Neural crest cell (in vitro differentiated cells): Measurements from ENCODE around the gene TMEM120B. TPM values are rescaled to one million over a fixed set of nuclear protein-coding genes. Genes with fewer than 3 reads are reported as not detected.

Source experiments
- DNase-seq: peaks from one replicate; pipeline ENCODE4 v3.0.0; 2021; ENCODE audit warnings: low read depth, mixed read lengths, low spot score
- H3K27ac Mint-ChIP-seq: one replicate; pipeline ENCODE4 v1.8.0; 2021; ENCODE audit warnings: mild to moderate bottlenecking, mixed read lengths; ENCODE audit not compliant: unreplicated experiment
- H3K27me3 Mint-ChIP-seq: 2 replicates; pipeline ENCODE4 v1.8.0; 2021; ENCODE audit warnings: low read depth, mild to moderate bottlenecking, mixed read lengths
- H3K36me3 Mint-ChIP-seq: 2 replicates; pipeline ENCODE4 v1.8.0; 2021; ENCODE audit warnings: low read depth, mild to moderate bottlenecking, mixed read lengths
- H3K4me1 Mint-ChIP-seq: 2 replicates; pipeline ENCODE4 v1.8.0; 2021; ENCODE audit warnings: mixed read lengths
- H3K4me3 Mint-ChIP-seq: one replicate; pipeline ENCODE4 v1.8.0; 2021; ENCODE audit warnings: mild to moderate bottlenecking, mixed read lengths
- H3K9me3 Mint-ChIP-seq: 2 replicates; pipeline ENCODE4 v1.8.0; 2021; ENCODE audit warnings: mixed read lengths
- CTCF ChIP-seq: fragments of 200-600 bp; sonication (generic); conservative IDR thresholded peaks from 2 replicates; pipeline ENCODE4 v1.5.0; 2021; ENCODE audit warnings: antibody characterized with exemption, mild to moderate bottlenecking
- total RNA-seq: library from RNA; stranded (reverse); gene quantifications from 2 replicates; pipeline ENCODE4 v1.2.1, GENCODE V29; 2021

Gene TMEM120B
- total RNA-seq, 1 donor from 2014 or later, result 14.1 TPM

GRCh38 chr12:121817648-121818043 is 105.1 kb downstream of the TMEM120B start:
- Mint-ChIP-seq H3K9me3 (no peaks in the 10 kb centered on the region), H3K27ac (no peak overlapping the region), H3K4me1 (peaks cover 10% of the 10 kb centered on the region), H3K4me3 (no peak overlapping the region), H3K27me3 (no peaks in the 10 kb centered on the region), H3K36me3 (peaks cover 3% of the 10 kb centered on the region)
- DNase-seq, result no peak
- TF ChIP-seq CTCF, result no peak

- H3K9me3 Mint-ChIP-seq, result no peaks in the 10 kb centered on the region
- TF ChIP-seq CTCF, result no peak
- no peaks in the 10 kb centered on the region for H3K27me3 Mint-ChIP-seq
- H3K36me3 Mint-ChIP-seq, result peaks cover 3% of the 10 kb centered on the region
- DNase-seq, result no peak
- no peaks in the 10 kb centered on the region for H3K4me1 Mint-ChIP-seq
- H3K27ac Mint-ChIP-seq, result no peak overlapping the region
- H3K4me3 Mint-ChIP-seq, result no peak overlapping the region
Observed at GRCh38 chr12:121819212-121819949, 106.8 kb downstream of the TMEM120B start.

GRCh38 chr12:121820056-121820455 is 107.5 kb downstream of the TMEM120B start:
- peaks cover 3% of the 10 kb centered on the region for H3K36me3 Mint-ChIP-seq
- no peak overlapping the region for H3K4me3 Mint-ChIP-seq
- H3K9me3 Mint-ChIP-seq, result no peaks in the 10 kb centered on the region

GRCh38 chr12:121822393-121823100 is 110.0 kb downstream of the TMEM120B start:
- TF ChIP-seq CTCF, result no peak
- no peaks in the 10 kb centered on the region for H3K27me3 Mint-ChIP-seq
- no peak for DNase-seq
- no peak overlapping the region for H3K27ac Mint-ChIP-seq
- peaks cover 9% of the 10 kb centered on the region for H3K36me3 Mint-ChIP-seq
- no peaks in the 10 kb centered on the region for H3K4me1 Mint-ChIP-seq
- H3K4me3 Mint-ChIP-seq, result no peak overlapping the region
- no peaks in the 10 kb centered on the region for H3K9me3 Mint-ChIP-seq

More at GRCh38 chr12:121820056-121820455, 107.5 kb downstream of the TMEM120B start:
- Mint-ChIP-seq H3K4me1 (no peaks in the 10 kb centered on the region), H3K27ac (no peak overlapping the region), H3K27me3 (no peaks in the 10 kb centered on the region)
- TF ChIP-seq CTCF, result no peak
- no peak for DNase-seq

- Mint-ChIP-seq H3K4me3 (no peak overlapping the region), H3K36me3 (peaks cover 9% of the 10 kb centered on the region), H3K9me3 (no peaks in the 10 kb centered on the region), H3K4me1 (no peaks in the 10 kb centered on the region), H3K27ac (no peak overlapping the region), H3K27me3 (no peaks in the 10 kb centered on the region)
- no peak for DNase-seq
- TF ChIP-seq CTCF, result no peak
Observed at GRCh38 chr12:121823101-121823726, 110.7 kb downstream of the TMEM120B start.
